AG10803 (cell line): Measurements from ENCODE around the gene SMAD4.

Experiments used
- DNase-seq: peaks from one replicate; pipeline ENCODE4 v3.0.0; 2010; ENCODE audit warnings: low read depth
- H3K4me3 ChIP-seq: 2 replicates; pipeline ENCODE4 v1.5.1; 2011; ENCODE audit warnings: mild to moderate bottlenecking, low read length, control low read depth
- CTCF ChIP-seq: conservative IDR thresholded peaks from 2 replicates; pipeline ENCODE4 v1.5.1; 2011; ENCODE audit warnings: mild to moderate bottlenecking, low read length, control low read depth, inconsistent platforms

The SMAD4 gene

DNA sequence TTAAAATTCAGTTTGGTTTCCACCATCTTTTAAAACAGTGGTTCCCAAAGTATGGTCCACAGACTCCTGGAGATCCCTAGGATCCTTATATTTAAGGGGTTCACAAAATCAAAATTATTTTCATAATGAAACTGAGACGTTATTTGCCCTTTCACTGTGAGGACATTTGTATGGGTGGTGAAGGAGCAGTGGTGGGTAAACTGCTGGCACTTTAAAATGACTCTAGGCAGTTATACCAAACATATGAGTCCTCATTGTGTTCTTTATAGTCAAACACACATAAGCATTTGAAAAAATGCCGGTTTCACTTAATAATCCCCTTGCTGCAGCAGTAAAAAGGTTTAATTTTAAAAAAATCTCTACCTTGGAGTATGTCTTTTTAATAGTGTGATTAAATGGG, 7.2 kb downstream of the SMAD4 start:
- no peak for TF ChIP-seq CTCF
- DNase-seq = no peak

DNA sequence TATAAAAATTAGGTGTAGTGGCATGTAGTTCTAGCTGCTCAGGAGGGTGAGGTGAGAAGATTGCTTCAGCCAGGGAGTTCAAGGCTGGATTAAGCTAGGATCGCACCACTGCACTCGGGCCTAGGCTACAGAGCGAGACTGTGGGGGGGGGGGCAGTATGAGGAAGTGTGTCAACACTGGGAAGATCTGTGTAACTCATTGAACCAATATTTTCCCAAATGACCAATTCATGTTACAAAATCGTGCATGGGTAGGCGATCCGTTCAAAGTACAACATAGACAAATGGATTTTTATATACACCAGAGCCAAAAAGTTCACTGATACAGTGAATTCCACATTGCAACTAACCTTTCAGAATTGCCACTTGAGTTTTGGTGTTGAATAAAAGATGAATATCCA, 8.1 kb downstream of the SMAD4 start:
- H3K4me3 ChIP-seq = no peak overlapping the region
- no peak for DNase-seq
- TF ChIP-seq CTCF = no peak

More for the DNA sequence above, 7.2 kb downstream of the SMAD4 start:
- no peak overlapping the region for H3K4me3 ChIP-seq

DNA sequence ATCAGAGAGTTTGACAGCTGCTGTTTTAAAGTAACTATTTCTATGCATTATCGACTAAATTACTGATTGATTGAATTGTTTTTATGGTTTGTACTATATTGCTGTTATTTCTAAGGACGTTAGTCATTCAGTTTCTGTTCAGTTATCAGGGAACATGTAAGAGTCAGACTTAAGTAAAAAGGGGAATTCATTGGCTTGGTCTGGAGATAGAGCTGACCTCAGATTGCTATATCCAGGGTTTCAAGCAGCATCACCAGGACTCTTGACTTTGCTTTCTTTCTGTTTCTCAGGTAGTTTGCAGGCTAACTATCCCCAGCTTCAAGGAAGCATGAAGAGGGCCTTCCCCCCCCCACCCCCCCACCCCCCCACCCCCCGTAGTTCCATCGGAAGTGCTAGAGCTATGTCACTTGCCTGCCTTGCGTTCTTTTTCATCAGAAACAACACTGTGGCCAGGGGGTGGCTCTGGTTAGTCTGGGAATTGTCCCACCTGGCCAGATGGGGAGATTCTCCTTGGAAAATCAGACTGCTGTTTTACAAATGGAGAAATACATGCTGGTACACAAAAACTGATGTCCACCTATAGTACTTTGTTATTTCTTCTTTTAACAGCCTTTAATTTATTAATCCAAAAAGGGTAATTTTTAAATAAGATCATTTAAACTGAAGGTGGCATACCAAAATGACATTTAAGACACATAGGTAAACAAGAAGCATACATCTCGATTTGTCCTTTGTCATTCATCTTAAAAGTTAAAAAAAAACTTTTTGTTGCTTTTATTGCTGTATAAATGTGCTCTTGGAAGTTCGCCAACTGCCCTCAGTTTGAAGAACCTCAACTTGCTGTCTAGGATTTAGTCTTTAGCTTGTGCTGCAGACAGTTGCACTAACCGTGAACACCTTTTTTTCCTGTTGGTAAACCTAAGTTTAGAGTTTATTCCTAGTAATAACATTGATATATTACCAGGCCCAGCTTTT, 9.4 kb downstream of the SMAD4 start:
- DNase-seq = no peak
- H3K4me3 ChIP-seq = no peak overlapping the region
- TF ChIP-seq CTCF = no peak

DNA sequence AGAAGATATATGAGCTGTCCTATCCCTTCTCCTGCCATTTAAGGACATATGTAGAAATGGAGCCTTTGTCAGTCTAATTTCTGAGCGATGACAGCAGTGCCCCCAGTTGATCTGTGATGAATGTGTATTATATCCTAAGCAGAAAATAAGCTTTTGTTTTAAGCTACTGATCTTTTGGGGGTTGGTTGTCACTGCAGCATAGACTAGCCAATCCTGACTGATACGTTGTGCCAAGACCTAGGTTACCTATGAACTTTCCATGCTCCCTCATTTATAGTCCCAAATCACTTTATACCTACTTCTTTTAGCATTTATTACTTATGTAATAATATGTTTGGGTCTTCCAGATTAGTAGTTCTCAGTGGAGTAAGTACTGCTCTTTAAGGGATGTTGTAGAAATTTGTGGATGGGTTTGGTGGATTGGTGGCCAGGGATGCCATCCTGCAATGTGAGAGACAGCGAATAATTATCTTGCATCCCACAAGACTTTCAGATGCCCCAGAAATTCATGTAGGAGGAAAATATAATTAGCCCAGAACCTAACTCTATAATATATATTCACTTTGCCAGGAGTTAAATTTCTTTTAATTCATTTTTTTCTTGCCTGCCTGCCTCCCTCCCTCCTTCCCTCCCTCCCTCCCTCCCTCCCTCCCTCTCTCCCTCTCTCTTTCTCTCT, 11.8 kb downstream of the SMAD4 start:
- no peak for TF ChIP-seq CTCF
- no peak for DNase-seq
- no peak overlapping the region for H3K4me3 ChIP-seq

DNA sequence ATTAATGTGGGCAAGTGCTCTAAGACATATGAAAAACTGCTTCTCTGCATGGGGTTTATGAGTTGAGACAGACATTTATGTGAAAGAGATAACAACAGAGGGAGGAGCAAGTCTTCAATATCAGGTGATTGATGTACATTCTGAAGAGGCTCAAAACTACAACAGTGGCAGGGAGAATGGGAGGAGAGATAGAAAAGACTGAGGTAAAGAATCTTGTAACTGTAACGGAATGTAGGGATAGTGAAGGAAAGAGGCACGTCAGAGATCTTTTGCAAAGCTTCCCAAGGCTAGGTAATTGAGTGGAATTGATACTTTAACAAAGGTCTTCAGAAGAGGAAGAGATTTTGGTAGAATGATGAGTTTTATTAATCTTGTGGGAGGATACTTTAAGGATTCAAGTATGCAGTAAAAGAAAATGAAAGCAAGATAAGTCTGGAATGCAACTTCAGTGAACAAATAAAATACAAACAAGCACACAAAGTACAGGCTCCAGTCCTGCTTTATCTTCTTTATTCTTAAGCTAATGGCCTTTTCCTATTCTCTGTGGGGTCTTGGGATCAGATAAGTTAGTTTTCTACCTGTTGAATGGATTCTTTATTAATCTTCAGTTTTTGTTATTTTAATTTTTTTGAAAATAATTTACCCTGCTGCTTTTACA, 15.0 kb downstream of the SMAD4 start:
- DNase-seq = no peak
- peak overlapping the region; percentile 23; the same call in 1 of the 2 replicates for H3K4me3 ChIP-seq
- no peak for TF ChIP-seq CTCF

DNA sequence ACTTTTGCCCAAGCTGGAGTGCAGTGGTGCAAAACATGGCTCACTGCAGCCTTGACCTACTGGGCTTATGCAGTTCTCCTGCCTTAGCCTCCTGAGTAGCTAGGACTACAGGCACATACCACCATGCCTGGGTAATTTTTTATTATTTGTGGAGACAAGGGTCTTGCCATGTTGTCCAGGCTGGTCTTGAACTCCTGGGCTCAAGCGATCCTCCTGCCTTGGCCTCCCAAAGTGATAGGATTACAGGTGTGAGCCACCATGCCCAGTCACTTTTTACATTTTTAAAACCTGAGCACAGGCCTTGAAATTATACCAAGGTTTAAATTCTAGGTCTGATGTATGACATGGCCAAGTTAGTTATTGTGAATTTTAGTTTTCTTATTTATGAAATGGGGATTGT, 18.2 kb downstream of the SMAD4 start:
- no peak for TF ChIP-seq CTCF
- no peak for DNase-seq
- H3K4me3 ChIP-seq = no peak overlapping the region
